ENCODE data around the gene PCDHGA12.
"Not testable (repeated sequence)": the region's sequence is repeated elsewhere in the genome, so short reads cannot be mapped to it uniquely, and the experiment has no call there.

The PCDHGA12 gene

DNA sequence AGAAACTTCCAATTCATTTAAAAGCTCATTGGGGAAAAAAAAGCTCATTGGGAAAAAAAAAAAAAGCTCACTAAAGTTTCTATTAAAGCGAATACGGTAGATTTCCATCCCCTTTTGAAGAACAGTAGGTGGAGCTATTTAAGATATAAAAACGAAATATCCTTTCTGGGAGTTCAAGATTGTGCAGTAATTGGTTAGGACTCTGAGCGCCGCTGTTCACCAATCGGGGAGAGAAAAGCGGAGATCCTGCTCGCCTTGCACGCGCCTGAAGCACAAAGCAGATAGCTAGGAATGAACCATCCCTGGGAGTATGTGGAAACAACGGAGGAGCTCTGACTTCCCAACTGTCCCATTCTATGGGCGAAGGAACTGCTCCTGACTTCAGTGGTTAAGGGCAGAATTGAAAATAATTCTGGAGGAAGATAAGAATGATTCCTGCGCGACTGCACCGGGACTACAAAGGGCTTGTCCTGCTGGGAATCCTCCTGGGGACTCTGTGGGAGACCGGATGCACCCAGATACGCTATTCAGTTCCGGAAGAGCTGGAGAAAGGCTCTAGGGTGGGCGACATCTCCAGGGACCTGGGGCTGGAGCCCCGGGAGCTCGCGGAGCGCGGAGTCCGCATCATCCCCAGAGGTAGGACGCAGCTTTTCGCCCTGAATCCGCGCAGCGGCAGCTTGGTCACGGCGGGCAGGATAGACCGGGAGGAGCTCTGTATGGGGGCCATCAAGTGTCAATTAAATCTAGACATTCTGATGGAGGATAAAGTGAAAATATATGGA lies at the start of gene PCDHGA12:
Gene PCDHGA12, plus strand, starts transcription at position 176 of the 782 bp plus-strand sequence. Its CDS starts 253 bp downstream, at position 429.
- no peak for DNase-seq (ENCODE audit: low read depth)

DNA sequence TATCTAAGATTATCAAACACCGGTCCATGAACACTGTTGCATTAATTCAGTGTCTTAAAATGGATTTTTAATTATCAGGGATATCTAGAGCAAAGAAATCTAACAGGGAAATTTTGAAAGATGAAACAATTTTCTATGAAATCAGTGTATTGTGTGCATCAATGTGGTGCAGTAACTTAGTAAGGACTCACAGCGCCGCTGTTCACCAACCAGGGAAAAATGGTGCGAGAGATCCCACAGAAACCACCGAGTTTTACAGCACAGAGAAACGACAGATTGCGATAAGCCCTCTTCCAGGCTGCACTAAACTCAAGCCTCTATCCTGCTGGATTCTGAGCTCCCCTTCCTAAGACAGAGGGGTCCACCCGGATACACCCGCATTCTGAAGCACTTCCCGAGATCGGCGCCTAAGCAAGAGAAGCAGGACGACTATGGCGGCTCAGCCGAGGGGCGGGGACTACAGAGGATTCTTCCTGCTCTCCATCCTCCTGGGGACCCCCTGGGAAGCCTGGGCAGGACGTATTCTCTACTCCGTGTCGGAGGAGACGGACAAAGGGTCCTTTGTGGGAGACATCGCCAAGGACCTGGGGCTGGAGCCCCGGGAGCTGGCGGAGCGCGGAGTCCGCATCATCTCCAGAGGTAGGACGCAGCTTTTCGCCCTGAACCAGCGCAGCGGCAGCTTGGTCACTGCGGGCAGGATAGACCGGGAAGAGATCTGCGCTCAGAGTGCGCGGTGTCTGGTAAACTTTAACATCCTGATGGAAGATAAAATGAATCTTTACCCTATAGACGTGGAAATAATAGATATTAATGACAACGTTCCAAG lies 47.6 kb upstream of the PCDHGA12 start, which contains the start of gene PCDHGA7:
Gene PCDHGA7, plus strand, starts transcription at position 274 of the 826 bp plus-strand sequence. Its CDS starts 158 bp downstream, at position 432.
- DNase-seq (ENCODE audit: low read depth) = no peak

GRCh38 chr5:141383345-141383744 lies 47.0 kb upstream of the PCDHGA12 start:
- DNase-seq (ENCODE audit: low read depth) = no peak

GRCh38 chr5:141384471-141385267 lies 45.6 kb upstream of the PCDHGA12 start:
- no peak for DNase-seq (ENCODE audit: low read depth)

- DNase-seq (ENCODE audit: low read depth) = not testable (repeated sequence)
Observed at GRCh38 chr5:141387557-141388311, 42.6 kb upstream of the PCDHGA12 start, which contains the start of gene PCDHGB4. PCDHGB4 (plus strand) TSS chr5:141387698; CDS start chr5:141387885, 187 bp downstream.

DNA sequence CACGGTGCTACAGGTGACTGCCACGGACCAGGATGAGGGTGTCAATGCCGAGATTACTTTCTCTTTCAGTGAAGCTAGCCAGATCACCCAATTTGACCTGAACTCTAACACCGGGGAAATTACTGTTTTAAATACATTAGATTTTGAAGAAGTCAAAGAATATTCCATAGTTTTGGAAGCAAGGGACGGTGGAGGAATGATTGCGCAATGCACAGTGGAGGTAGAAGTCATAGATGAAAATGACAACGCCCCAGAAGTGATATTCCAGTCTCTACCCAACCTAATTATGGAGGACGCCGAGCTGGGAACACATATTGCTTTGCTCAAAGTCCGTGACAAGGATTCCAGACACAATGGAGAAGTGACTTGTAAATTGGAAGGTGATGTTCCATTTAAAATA lies 41.6 kb upstream of the PCDHGA12 start:
- DNase-seq (ENCODE audit: low read depth) = no peak

GRCh38 chr5:141389153-141390042 lies 40.9 kb upstream of the PCDHGA12 start:
- no peak for DNase-seq (ENCODE audit: low read depth)

DNA sequence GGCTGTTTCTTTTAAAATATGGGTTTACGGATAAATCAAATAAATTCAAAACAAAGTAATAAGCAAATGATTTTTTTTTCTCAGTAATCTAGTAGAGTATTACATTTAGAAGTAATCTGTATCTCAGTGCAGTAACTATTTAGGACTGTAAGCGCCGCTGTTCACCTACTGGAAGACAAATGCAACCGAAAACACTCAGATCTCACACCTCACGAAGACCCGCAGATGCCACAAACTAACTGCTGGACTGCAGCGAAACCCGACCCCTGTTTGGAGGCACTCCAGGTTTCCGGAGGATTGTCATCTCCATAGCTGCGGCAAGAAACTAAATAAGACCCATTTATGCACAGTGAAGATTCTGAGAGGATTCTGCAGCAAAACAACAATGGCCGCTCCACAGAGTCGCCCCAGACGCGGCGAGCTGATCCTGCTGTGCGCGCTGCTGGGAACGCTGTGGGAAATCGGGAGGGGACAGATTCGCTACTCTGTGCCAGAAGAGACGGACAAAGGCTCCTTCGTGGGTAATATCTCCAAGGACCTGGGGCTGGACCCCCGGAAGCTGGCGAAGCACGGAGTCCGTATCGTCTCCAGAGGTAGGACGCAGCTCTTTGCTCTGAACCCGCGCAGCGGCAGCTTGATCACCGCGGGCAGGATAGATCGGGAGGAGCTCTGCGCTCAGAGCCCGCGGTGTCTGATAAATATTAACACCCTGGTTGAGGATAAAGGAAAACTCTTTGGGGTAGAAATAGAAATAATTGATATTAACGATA lies 37.7 kb upstream of the PCDHGA12 start, which contains the start of gene PCDHGA8:
Gene PCDHGA8, plus strand, starts transcription at position 205 of the 770 bp plus-strand sequence. Its CDS starts 181 bp downstream, at position 386.
- no peak for DNase-seq (ENCODE audit: low read depth)

- DNase-seq (ENCODE audit: low read depth) = no peak
Observed at GRCh38 chr5:141393267-141393666, 37.0 kb upstream of the PCDHGA12 start.

DNA sequence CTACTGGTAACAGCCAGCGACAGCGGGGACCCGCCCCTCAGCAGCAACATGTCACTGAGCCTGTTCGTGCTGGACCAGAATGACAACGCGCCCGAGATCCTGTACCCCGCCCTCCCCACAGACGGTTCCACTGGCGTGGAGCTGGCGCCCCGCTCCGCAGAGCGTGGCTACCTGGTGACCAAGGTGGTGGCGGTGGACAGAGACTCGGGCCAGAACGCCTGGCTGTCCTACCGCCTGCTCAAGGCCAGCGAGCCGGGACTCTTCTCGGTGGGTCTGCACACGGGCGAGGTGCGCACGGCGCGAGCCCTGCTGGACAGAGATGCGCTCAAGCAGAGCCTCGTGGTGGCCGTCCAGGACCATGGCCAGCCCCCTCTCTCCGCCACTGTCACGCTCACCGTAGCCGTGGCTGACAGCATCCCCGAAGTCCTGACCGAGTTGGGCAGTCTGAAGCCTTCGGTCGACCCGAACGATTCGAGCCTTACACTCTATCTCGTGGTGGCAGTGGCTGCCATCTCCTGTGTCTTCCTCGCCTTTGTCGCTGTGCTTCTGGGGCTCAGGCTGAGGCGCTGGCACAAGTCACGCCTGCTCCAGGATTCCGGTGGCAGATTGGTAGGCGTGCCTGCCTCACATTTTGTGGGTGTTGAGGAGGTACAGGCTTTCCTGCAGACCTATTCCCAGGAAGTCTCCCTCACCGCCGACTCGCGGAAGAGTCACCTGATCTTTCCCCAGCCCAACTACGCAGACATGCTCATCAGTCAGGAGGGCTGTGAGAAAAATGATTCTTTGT lies 35.7 kb upstream of the PCDHGA12 start:
- DNase-seq (ENCODE audit: low read depth) = not testable (repeated sequence)

DNA sequence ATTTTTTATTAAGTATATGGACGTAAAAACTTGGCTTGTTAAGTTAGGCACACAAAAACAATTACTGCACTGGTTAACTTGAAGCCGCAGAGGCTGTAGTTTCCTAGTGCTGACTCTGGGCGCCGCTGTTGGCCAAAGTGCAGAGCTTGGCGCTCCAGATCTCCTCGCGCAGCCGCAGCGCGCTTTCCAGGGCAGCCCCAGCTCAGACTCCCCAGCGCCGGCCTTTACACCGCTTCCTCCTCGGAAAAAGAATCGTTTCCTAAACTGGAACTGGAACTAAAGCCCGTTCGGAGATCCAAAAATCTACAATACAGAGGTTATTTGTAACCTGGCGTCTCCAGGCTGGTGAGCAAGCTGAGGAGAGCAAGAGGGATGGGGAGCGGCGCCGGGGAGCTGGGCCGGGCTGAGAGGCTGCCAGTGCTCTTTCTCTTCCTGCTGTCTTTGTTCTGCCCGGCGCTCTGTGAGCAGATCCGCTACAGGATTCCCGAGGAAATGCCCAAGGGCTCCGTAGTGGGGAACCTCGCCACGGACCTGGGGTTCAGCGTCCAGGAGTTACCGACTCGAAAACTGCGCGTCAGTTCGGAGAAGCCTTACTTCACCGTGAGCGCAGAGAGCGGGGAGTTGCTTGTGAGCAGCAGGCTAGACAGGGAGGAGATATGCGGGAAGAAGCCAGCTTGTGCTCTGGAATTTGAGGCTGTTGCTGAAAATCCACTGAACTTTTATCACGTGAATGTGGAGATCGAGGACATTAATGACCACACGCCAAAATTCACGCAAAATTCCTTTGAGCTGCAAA lies 32.4 kb upstream of the PCDHGA12 start, which contains the start of gene PCDHGB5:
Gene PCDHGB5, plus strand, starts transcription at position 192 of the 796 bp plus-strand sequence. Its CDS starts 181 bp downstream, at position 373.
- DNase-seq (ENCODE audit: low read depth) = not testable (repeated sequence)

GRCh38 chr5:141398608-141399007 lies 31.7 kb upstream of the PCDHGA12 start:
- DNase-seq (ENCODE audit: low read depth) = no peak

DNA sequence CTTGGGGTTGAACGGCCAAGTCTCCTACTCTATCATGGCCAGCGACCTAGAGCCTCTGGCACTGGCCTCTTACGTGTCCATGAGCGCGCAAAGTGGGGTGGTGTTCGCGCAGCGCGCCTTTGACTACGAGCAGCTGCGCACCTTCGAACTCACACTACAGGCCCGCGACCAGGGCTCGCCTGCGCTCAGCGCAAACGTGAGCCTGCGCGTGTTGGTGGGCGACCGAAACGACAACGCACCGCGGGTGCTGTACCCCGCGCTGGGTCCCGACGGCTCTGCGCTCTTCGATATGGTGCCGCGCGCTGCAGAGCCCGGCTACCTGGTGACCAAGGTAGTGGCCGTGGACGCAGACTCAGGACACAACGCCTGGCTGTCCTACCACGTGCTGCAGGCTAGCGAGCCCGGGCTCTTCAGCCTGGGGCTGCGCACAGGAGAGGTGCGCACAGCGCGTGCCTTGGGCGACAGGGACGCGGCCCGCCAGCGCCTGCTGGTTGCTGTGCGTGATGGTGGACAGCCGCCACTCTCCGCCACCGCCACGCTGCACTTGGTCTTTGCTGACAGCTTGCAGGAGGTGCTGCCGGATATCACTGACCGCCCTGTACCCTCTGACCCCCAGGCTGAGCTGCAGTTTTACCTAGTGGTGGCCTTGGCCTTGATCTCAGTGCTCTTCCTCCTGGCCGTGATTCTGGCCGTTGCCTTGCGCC lies 30.6 kb upstream of the PCDHGA12 start:
- DNase-seq (ENCODE audit: low read depth) = no peak

GRCh38 chr5:141402553-141403243 lies 27.6 kb upstream of the PCDHGA12 start, which contains the start of gene PCDHGA9:
PCDHGA9 (plus strand) TSS chr5:141402778; CDS start chr5:141402953, 175 bp downstream.
- DNase-seq (ENCODE audit: low read depth) = no peak

DNA sequence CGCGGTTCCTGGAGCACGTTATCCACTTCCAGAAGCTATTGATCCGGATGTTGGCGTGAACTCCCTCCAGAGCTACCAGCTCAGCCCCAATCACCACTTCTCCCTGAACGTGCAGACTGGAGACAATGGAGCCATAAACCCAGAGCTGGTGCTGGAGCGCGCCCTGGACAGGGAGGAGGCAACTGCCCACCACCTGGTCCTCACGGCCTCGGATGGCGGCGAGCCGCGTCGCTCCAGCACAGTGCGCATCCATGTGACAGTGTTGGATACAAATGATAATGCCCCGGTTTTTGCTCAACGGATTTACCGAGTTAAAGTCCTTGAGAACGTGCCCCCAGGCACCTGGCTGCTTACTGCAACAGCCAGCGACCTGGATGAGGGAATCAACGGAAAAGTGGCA lies 26.9 kb upstream of the PCDHGA12 start:
- DNase-seq (ENCODE audit: low read depth) = no peak

Data from activated T-cell treated with anti-CD3 and anti-CD28 coated beads for 1 hour (primary cell).